ENCODE data around the gene DDIAS.

- TF ChIP-seq POLR2AphosphoS5 (IDR thresholded peaks at IDR 0.05) (no peak), POLR2A (IDR thresholded peaks at IDR 0.05) (no peak)
- TF ChIP-seq, protein P1, sequence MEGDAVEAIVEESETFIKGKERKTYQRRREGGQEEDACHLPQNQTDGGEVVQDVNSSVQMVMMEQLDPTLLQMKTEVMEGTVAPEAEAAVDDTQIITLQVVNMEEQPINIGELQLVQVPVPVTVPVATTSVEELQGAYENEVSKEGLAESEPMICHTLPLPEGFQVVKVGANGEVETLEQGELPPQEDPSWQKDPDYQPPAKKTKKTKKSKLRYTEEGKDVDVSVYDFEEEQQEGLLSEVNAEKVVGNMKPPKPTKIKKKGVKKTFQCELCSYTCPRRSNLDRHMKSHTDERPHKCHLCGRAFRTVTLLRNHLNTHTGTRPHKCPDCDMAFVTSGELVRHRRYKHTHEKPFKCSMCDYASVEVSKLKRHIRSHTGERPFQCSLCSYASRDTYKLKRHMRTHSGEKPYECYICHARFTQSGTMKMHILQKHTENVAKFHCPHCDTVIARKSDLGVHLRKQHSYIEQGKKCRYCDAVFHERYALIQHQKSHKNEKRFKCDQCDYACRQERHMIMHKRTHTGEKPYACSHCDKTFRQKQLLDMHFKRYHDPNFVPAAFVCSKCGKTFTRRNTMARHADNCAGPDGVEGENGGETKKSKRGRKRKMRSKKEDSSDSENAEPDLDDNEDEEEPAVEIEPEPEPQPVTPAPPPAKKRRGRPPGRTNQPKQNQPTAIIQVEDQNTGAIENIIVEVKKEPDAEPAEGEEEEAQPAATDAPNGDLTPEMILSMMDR (IDR thresholded peaks at IDR 0.05) = no peak
These were observed 80.3 kb downstream of the DDIAS start for GRCh38 chr11:82981852-82982251.

Data from prostate gland (tissue), 2 donors.